GM11168 (cell line): ENCODE data around the gene FFAR2.
"Not testable (repeated sequence)": the region's sequence is repeated elsewhere in the genome, so short reads cannot be mapped to it uniquely, and the experiment has no call there.

Experiments used
- in situ Hi-C: fragments of 300-500 bp; cut with MboI; formaldehyde crosslinking; loops from one replicate; pipeline ENCODE4 v1.12.0; 2022; ENCODE audit warnings: low sequenced_read_pairs; ENCODE audit not compliant: unreplicated experiment

Gene FFAR2

DNA sequence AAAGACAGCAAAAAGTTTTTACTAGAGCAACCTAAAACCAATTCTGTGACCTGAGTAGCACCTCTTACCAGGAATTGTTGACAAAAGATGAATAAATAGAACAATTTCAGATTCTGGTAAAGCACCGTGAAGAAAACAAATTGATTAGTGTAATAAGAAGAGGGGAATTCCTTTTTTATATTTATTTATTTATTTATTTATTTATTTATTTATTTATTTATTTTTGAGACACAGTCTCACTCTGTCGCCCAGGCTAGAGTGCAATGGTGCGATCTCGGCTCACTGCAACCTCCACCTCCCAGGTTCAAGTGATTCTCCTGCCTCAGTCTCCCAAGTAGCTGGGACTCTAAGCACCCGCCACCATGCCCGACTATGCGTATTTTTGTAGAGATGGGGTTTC, 24.7 kb upstream of the FFAR2 start:
- in situ Hi-C loops, result not testable (repeated sequence)

DNA sequence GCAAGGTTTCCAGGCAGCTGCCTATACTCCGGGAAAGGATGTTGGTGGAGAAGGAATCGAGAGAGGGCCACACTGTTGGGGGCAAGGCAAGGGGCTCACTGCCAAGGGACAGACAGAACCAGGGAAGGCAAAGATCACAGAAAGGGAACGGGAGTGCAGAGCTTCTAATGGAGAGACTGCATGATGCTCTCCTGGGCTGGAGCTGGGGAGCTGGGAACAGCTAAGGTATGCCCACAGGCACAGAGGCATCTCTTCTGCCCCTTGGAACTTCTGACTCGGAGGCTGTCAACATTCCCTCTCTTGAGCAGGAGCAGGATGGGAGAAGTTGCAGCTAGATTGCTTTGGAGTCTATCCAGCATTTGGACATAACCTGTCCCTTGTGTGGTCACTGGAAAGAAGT, 22.4 kb upstream of the FFAR2 start:
- in situ Hi-C loops, result no loop called here

DNA sequence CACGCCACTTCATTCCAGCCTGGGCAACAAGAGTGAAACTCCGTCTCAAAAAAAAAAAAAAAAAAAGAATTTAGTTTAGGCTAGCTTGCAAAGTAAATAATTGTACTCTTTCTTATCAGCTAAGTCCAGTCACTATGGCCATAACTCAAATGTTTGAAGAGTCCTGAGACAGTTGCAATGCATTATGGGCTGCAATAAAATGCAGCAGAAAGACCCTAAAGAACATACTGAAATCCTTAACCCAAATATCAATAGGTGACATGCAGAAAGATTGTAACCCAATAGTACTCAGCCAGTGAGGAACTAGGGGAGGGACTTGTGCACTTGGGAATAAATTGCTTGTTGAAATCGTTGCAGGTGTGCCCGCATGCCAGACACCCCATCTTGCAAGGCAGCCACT, 20.9 kb upstream of the FFAR2 start:
- in situ Hi-C loops, result no loop called here

DNA sequence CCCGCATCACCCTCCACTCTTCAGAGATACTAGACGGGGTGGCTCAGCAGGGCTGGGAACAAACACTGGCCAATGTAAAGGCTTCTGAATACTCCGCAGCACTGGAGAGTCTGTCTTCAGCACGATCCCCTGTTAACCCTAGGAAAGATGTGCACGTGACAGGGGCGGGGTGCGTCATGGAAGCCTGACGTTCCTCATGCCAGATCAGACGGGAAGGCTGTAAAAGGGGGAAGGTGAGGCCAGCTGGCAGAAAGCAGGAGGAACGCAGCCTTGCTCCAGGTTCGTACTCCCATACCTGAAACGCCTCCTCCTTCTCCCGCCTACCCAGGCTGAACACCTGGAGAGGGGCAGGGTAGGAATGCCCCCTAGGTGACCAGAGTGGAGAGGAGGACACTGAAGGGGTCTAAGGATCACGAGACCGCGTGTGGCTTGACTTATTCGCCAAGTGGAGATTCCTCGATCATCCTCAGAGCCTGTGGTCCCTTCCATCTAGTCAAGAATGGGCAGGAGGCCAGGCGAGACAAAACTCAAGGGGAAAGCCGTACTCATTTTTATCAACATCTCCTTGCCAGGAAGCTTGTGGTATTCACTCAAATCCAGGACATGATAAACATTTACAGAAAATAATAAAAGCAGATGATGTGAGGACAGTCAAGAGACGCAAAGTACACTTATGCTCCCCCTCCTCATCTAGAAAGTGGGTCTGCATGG, 18.2 kb upstream of the FFAR2 start:
- in situ Hi-C loops, result no loop called here

- in situ Hi-C loops, result no loop called here
These were observed 17.5 kb upstream of the FFAR2 start for GRCh38 chr19:35430409-35431144.

DNA sequence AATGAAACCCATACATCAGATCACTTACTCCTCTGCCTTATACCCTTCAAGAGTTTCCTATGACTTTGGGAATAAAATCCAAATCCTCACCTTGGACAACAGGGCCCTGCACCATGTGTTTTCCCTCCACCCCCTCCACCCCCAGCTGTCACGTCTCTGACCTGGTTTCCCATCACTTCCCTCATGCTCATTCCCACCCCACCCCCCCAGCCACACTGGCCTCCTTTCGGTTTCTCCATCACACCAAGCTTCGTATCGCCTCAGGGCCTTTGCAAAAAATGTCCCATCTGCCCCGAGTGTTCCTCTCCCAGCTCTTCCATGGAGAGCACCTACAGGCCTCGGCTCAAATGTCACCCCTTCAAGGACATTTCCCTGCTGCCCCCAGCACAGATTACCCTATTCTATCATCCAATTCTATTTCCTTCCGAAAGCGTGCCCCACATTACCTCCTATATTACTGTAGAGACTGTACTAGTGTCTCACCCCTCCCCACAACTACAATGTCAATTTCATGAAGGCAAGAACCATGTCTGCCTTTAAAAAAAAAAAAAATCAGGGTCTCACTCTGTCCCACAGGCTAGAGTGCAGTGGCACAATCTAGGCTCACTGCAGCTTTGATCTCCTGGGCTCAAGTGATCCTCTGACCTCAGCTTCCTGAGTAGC, 16.8 kb upstream of the FFAR2 start:
- in situ Hi-C loops, result no loop called here

- in situ Hi-C loops, result no loop called here
These were observed 15.1 kb upstream of the FFAR2 start for GRCh38 chr19:35432911-35433310.

- in situ Hi-C loops, result no loop called here
These were observed 14.6 kb upstream of the FFAR2 start for GRCh38 chr19:35433448-35433847.

GRCh38 chr19:35435896-35436295, 12.2 kb upstream of the FFAR2 start:
- in situ Hi-C loops, result no loop called here

DNA sequence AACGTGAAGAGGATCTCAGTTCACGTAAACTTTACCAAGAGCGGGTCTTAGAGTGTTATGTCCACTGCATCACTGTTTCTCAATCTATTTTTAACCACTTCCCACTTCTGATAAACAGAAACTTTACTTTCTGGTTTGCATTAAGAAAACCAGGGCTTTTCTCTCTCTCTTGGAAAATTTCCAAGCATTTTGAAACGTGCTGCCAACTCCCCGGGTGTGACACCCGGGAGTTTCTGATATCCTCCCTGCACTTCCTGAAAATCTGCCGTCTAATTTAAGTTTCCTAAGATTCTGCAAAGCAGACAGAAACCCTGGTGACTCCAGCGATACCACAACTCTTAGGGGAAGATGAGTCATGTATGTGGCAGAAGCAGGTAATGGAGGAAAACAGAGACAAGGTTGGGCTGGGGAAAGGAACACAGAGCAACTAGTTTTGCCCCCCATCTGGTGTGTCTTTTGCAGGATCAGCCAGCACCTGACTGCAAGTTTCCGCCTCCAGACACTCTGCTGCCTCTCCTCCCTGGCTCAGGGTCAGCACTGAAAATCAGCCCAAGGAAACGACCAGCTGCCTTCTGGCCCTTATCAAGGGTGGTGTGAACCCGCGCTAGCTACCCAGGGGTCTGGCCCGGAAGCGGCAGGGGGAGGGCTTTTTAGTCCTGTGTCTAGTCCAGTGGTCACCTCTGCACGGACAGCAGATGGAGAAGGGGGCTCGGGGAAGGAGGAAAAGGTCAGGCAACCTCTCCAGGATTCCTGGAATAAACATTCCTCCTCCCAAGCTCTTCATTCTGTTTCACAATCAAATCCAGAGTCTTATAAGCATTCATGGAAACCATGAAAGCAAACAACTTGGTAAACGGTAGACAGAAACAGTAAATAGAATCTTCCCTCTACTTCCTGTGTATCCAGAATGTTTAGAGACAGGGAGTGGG, 11.3 kb upstream of the FFAR2 start:
- in situ Hi-C loops, result no loop called here

DNA sequence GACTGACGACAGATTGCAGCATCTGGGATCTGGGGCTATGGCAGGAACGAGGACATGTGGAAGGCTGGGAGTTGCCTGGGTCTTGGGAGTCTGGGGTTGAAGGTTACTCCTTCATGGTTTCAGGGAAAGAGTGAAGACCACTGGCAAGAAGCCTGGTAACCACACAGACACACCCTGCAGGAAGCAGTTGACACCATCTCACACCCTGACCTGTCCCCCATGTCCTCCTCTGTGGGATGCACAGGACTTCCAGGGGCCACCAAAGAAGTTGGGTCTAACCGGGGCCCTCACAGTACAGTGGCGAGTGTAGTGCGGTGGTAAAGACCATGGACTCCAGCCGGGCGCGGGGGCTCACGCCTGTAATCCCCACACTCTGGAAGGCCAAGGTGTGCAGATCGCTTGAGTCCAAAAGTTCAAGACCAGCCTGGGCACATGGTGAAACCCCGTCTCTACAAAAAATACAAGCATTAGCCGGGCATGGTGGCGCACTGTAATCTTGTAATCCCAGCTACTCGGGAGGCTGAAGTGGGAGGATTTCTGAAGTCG, 10.6 kb upstream of the FFAR2 start:
- in situ Hi-C loops, result no loop called here

DNA sequence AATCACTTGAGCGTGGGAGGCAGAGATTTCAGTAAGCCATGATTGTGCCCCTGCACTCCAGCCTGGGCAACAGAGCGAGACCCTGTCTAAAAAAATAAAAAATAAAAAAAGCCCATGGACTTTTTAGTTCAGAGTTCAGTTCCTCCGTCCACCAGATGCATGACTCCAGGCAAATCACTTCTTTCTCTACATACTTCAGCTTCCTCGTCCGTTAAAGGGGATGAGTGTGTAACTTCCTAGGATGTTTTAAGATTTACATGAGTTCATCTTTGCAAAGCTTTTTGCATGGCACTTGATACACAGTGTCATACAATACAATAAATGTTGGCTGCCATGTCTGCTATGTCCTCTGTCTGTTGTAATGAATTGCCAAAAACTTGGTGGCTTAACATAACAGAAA, 10.0 kb upstream of the FFAR2 start:
- in situ Hi-C loops, result no loop called here

DNA sequence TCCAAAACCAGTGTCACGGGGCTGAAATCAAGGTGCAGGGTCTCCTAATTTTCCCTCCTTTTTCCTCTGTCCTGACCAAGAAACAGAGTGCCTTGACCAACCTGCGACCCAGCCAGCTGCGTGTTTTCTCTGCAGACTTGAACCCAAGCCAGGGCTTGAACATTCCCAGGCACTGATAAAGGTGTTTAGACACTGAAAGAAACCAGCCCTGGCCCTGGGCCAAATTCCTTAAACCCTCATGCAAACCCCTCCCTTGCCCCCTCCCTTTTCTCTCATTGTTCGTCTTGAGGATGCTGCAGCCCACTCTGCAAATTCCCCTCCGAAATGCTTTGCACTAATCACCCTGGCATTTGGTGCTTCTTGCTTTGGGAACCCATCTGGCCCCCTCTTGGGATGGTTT, 9.5 kb upstream of the FFAR2 start:
- in situ Hi-C loops, result no loop called here

DNA sequence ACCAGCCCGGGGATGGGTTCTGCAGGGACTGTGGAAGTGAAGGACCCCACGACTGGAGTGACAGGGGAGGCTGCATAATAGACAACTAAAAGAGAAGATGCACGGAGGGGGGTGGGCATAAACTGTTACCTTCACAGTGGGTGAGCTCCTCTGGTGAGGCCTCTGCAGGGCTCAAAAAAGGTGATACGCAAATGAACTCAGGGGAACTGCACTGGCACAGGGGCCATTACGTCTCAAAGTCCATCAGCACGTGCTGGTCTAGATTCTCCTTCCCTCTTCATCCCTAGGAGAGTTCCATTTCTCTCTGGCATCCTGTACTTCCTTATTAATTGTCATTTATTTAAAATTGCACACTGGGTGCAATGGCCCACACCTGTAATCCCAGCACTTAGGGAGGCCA, 8.1 kb upstream of the FFAR2 start:
- in situ Hi-C loops, result no loop called here

- in situ Hi-C loops, result no loop called here
These were observed 6.0 kb upstream of the FFAR2 start for GRCh38 chr19:35442091-35442490.

DNA sequence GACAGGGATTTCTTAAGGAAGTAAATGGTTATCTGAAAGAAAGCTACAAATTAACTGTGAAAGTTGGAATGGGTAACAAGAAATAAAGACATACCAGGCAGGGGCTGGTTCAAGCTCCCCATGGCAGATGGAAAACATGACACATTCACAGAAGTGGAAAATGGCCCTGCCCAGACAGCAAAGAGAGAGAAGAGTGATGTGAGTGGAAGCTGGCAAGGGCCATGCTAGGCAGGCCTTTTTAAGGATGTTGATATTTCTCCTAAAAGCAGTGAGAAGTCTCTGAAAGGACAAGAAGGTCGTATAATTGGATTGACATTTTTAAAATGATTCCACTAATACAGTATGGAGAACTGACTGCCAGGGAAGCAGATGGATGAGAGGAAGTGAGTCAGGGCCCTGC, 3.3 kb upstream of the FFAR2 start:
- in situ Hi-C loops, result no loop called here

- in situ Hi-C loops, result no loop called here
These were observed 2.0 kb upstream of the FFAR2 start for GRCh38 chr19:35445826-35446593.

GRCh38 chr19:35449359-35450043, 1.4 kb downstream of the FFAR2 start:
- in situ Hi-C loops, result no loop called here
